ENCODE data around the gene CYP1A1.
"Not testable (repeated sequence)": the region's sequence is repeated elsewhere in the genome, so short reads cannot be mapped to it uniquely, and the experiment has no call there.

CYP1A1 gene

GRCh38 chr15:74762791-74763150, 37.4 kb upstream of the CYP1A1 start:
- H3K4me3 ChIP-seq (ENCODE audit: low read length) = no peak overlapping the region
- no peaks in the 10 kb centered on the region for H3K36me3 ChIP-seq (ENCODE audit: insufficient read depth, low read length)
- no peaks in the 10 kb centered on the region; the same call in 1 of the 2 replicates for H3K27me3 ChIP-seq (ENCODE audit: insufficient read depth, low read length)
- H3K4me1 ChIP-seq (ENCODE audit: insufficient read depth, low read length) = no peaks in the 10 kb centered on the region
- 71% methylated on average over 6 of the region's 6 CpGs for WGBS
- H3K9ac ChIP-seq (ENCODE audit: low read depth, low read length) = no peak overlapping the region
- H3K9me3 ChIP-seq (ENCODE audit: insufficient read depth, low read depth, low read length) = no peaks in the 10 kb centered on the region
- H3K27ac ChIP-seq (ENCODE audit: low read depth, low read length) = peak overlapping the region; percentile 54; the same call in 1 of the 2 replicates

DNA sequence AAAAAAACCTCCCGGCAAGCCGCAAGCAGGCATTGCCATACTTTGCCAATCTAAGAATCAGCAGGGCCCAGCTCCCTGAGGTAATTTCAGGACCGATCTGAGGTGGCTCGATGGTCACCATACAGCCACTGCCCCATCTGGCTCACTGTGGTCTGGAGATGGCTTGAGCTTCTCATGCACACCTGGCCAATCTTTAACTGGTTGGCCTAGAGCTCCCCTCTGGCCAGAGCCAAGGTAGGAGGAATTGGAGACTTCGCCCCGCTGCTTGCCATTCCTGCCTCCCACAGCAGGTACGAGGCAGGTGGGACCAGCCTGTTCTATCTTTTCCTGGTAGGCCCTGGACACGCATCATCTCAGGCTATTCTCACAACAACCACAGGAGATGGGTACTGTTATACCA, 33.4 kb upstream of the CYP1A1 start:
- H3K4me3 ChIP-seq (ENCODE audit: low read length) = no peak overlapping the region
- H3K27me3 ChIP-seq (ENCODE audit: insufficient read depth, low read length) = no peaks in the 10 kb centered on the region; the same call in 1 of the 2 replicates
- H3K4me1 ChIP-seq (ENCODE audit: insufficient read depth, low read length) = no peaks in the 10 kb centered on the region
- no peak overlapping the region for H3K9ac ChIP-seq (ENCODE audit: low read depth, low read length)
- WGBS = 94% methylated on average over 8 of the region's 8 CpGs
- H3K27ac ChIP-seq (ENCODE audit: low read depth, low read length) = no peak overlapping the region
- H3K36me3 ChIP-seq (ENCODE audit: insufficient read depth, low read length) = no peaks in the 10 kb centered on the region
- H3K9me3 ChIP-seq (ENCODE audit: insufficient read depth, low read depth, low read length) = no peaks in the 10 kb centered on the region

DNA sequence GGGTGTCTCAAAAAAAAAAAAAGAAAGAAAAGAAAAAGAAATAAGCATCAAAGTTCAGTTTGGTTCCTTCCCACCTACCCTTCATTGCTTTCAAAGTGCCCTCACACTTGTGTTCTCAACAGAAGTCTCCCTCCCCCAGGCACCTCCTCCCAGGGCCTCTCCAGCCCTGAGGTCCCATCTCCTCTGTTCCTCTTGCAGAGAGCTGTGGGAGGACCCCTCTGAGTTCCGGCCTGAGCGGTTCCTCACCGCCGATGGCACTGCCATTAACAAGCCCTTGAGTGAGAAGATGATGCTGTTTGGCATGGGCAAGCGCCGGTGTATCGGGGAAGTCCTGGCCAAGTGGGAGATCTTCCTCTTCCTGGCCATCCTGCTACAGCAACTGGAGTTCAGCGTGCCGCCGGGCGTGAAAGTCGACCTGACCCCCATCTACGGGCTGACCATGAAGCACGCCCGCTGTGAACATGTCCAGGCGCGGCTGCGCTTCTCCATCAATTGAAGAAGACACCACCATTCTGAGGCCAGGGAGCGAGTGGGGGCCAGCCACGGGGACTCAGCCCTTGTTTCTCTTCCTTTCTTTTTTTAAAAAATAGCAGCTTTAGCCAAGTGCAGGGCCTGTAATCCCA, 29.4 kb upstream of the CYP1A1 start:
- H3K27me3 ChIP-seq (ENCODE audit: insufficient read depth, low read length) = peaks cover 29% of the 10 kb centered on the region; the same call in 1 of the 2 replicates

DNA sequence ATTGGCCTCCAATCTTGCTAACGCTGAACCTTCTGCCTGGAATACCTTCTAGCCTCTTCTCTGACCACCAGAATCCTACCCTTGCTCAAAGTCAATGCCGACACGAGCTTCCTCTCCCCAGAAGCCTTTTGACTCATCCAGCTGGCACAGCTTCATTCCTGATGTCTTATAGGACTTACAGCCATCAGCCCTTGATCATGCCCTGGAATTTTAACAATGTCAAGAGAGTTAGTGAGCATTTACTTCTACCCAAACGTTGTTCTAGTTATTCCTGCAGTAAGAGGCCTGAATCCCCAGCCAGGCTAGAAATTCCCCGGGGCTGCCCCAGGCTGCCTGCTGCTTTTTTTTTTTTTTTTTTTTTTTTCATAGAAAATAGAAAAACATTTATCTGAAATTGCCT, 27.2 kb upstream of the CYP1A1 start:
- WGBS = 76% methylated on average over 4 of the region's 5 CpGs
- no peak overlapping the region for H3K27ac ChIP-seq (ENCODE audit: low read depth, low read length)

More for the DNA sequence above, 29.4 kb upstream of the CYP1A1 start:
- Histone ChIP-seq H3K36me3 (ENCODE audit: insufficient read depth, low read length) (no peaks in the 10 kb centered on the region), H3K27ac (ENCODE audit: low read depth, low read length) (no peak overlapping the region), H3K9ac (ENCODE audit: low read depth, low read length) (no peak overlapping the region), H3K4me1 (ENCODE audit: insufficient read depth, low read length) (no peaks in the 10 kb centered on the region), H3K9me3 (ENCODE audit: insufficient read depth, low read depth, low read length) (no peaks in the 10 kb centered on the region), H3K4me3 (ENCODE audit: low read length) (no peak overlapping the region)
- 93% methylated on average over 20 of the region's 20 CpGs for WGBS

DNA sequence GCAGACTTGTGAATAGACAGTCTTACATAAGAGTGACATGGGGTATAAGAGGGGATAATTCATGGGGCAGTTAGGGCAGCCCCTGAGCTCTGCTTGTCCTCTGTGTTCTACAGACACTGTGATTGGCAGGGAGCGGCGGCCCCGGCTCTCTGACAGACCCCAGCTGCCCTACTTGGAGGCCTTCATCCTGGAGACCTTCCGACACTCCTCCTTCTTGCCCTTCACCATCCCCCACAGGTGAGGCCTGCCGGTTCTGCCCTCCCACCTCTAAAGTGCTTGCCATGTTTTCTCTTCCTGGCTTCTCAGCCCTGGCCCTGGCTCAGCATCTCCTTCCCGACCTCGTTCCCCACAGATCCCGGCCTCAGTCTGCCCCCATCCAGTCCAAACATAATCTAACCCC, 26.7 kb upstream of the CYP1A1 start:
- Histone ChIP-seq H3K36me3 (ENCODE audit: insufficient read depth, low read length) (no peaks in the 10 kb centered on the region), H3K4me3 (ENCODE audit: low read length) (no peak overlapping the region), H3K27ac (ENCODE audit: low read depth, low read length) (no peak overlapping the region), H3K9me3 (ENCODE audit: insufficient read depth, low read depth, low read length) (no peaks in the 10 kb centered on the region), H3K4me1 (ENCODE audit: insufficient read depth, low read length) (no peaks in the 10 kb centered on the region), H3K27me3 (ENCODE audit: insufficient read depth, low read length) (peaks cover 43% of the 10 kb centered on the region; the same call in 1 of the 2 replicates), H3K9ac (ENCODE audit: low read depth, low read length) (no peak overlapping the region)
- WGBS = 82% methylated on average over 8 of the region's 8 CpGs

More for the DNA sequence above, 27.2 kb upstream of the CYP1A1 start:
- Histone ChIP-seq H3K9ac (ENCODE audit: low read depth, low read length) (no peak overlapping the region), H3K36me3 (ENCODE audit: insufficient read depth, low read length) (no peaks in the 10 kb centered on the region), H3K27me3 (ENCODE audit: insufficient read depth, low read length) (peaks cover 43% of the 10 kb centered on the region; the same call in 1 of the 2 replicates), H3K4me3 (ENCODE audit: low read length) (no peak overlapping the region), H3K9me3 (ENCODE audit: insufficient read depth, low read depth, low read length) (no peaks in the 10 kb centered on the region), H3K4me1 (ENCODE audit: insufficient read depth, low read length) (no peaks in the 10 kb centered on the region)

DNA sequence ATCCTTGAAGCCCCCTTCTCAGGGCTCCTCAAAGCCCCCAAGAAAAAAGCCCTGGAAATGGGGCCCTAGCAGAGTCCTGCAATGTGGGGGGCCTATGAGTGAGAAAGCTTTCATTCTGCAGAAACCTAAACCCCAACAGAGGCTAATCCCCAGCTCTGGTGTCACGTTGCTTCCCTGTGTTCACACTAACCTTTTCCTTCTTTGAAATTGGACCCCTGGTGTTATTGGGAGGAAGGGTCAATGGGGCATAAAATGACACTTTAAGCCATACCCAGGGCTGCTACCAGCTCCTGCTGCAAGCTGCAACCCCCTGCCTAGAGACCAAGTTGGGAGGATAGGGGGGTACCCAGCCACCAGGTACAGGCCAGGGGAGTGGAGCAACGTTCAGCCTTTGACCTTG, 25.4 kb upstream of the CYP1A1 start:
- Histone ChIP-seq H3K9me3 (ENCODE audit: insufficient read depth, low read depth, low read length) (no peaks in the 10 kb centered on the region), H3K27ac (ENCODE audit: low read depth, low read length) (no peak overlapping the region), H3K36me3 (ENCODE audit: insufficient read depth, low read length) (no peaks in the 10 kb centered on the region), H3K27me3 (ENCODE audit: insufficient read depth, low read length) (peaks cover 48% of the 10 kb centered on the region; the same call in 1 of the 2 replicates), H3K9ac (ENCODE audit: low read depth, low read length) (no peak overlapping the region), H3K4me1 (ENCODE audit: insufficient read depth, low read length) (no peaks in the 10 kb centered on the region), H3K4me3 (ENCODE audit: low read length) (no peak overlapping the region)
- WGBS = 47% methylated on average over 1 of the region's 2 CpGs

GRCh38 chr15:74749832-74750231, 24.5 kb upstream of the CYP1A1 start:
- no peak overlapping the region for H3K27ac ChIP-seq (ENCODE audit: low read depth, low read length)
- 95% methylated on average over 20 of the region's 20 CpGs for WGBS
- peaks cover 52% of the 10 kb centered on the region; the same call in 1 of the 2 replicates for H3K27me3 ChIP-seq (ENCODE audit: insufficient read depth, low read length)
- H3K9ac ChIP-seq (ENCODE audit: low read depth, low read length) = no peak overlapping the region
- H3K9me3 ChIP-seq (ENCODE audit: insufficient read depth, low read depth, low read length) = no peaks in the 10 kb centered on the region
- H3K4me3 ChIP-seq (ENCODE audit: low read length) = no peak overlapping the region
- no peaks in the 10 kb centered on the region for H3K36me3 ChIP-seq (ENCODE audit: insufficient read depth, low read length)
- no peaks in the 10 kb centered on the region for H3K4me1 ChIP-seq (ENCODE audit: insufficient read depth, low read length)

GRCh38 chr15:74748322-74748946, 23.1 kb upstream of the CYP1A1 start, which contains the start of gene CYP1A2:
CYP1A2 (plus strand) TSS chr15:74748845; CDS start chr15:74749739, 894 bp downstream.
- Histone ChIP-seq H3K4me1 (ENCODE audit: insufficient read depth, low read length) (no peaks in the 10 kb centered on the region), H3K36me3 (ENCODE audit: insufficient read depth, low read length) (no peaks in the 10 kb centered on the region), H3K9ac (ENCODE audit: low read depth, low read length) (no peak within 1 kb of the TSS), H3K27me3 (ENCODE audit: insufficient read depth, low read length) (peaks cover 52% of the 10 kb centered on the region; the same call in 1 of the 2 replicates), H3K27ac (ENCODE audit: low read depth, low read length) (no peak within 1 kb of the TSS), H3K4me3 (ENCODE audit: low read length) (no peak within 1 kb of the TSS), H3K9me3 (ENCODE audit: insufficient read depth, low read depth, low read length) (no peaks in the 10 kb centered on the region)
- WGBS = 89% methylated on average over 3 of the region's 3 CpGs

- Histone ChIP-seq H3K4me3 (ENCODE audit: low read length) (no peak overlapping the region), H3K27ac (ENCODE audit: low read depth, low read length) (no peak overlapping the region), H3K9ac (ENCODE audit: low read depth, low read length) (no peak overlapping the region), H3K9me3 (ENCODE audit: insufficient read depth, low read depth, low read length) (no peaks in the 10 kb centered on the region), H3K27me3 (ENCODE audit: insufficient read depth, low read length) (peaks cover 37% of the 10 kb centered on the region; the same call in 1 of the 2 replicates), H3K4me1 (ENCODE audit: insufficient read depth, low read length) (no peaks in the 10 kb centered on the region), H3K36me3 (ENCODE audit: insufficient read depth, low read length) (no peaks in the 10 kb centered on the region)
- WGBS = 84% methylated on average over 4 of the region's 4 CpGs
Measured at GRCh38 chr15:74746389-74746788, 21.1 kb upstream of the CYP1A1 start.

DNA sequence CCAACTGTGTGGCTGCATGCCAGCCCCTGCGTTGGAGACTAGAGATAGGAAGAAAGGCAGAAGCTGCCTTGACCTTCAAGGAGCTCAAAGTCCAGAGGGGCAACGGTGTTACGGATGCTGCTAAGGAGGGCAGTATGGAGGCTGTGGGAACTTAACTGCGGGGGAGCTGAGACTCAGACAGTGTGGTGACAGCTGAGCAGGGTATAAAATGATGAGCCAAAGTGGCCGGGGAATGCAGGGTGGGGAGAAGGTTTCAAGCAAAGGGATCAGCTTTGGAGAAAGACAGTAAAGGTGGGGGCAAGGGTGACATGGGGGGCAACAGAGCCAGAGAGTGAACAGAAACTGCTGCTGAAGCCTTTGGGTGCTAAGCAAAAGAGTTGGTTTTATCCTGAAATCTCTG, 17.1 kb upstream of the CYP1A1 start:
- no peak overlapping the region for H3K9ac ChIP-seq (ENCODE audit: low read depth, low read length)
- H3K27me3 ChIP-seq (ENCODE audit: insufficient read depth, low read length) = peaks cover 9% of the 10 kb centered on the region; the same call in 1 of the 2 replicates
- H3K4me1 ChIP-seq (ENCODE audit: insufficient read depth, low read length) = no peaks in the 10 kb centered on the region
- no peaks in the 10 kb centered on the region for H3K36me3 ChIP-seq (ENCODE audit: insufficient read depth, low read length)
- no peaks in the 10 kb centered on the region for H3K9me3 ChIP-seq (ENCODE audit: insufficient read depth, low read depth, low read length)
- no peak overlapping the region for H3K4me3 ChIP-seq (ENCODE audit: low read length)
- 87% methylated on average over 5 of the region's 5 CpGs for WGBS
- H3K27ac ChIP-seq (ENCODE audit: low read depth, low read length) = no peak overlapping the region

- H3K9me3 ChIP-seq (ENCODE audit: insufficient read depth, low read depth, low read length); H3K4me1 ChIP-seq (ENCODE audit: insufficient read depth, low read length); H3K9ac ChIP-seq (ENCODE audit: low read depth, low read length); H3K27me3 ChIP-seq (ENCODE audit: insufficient read depth, low read length); H3K36me3 ChIP-seq (ENCODE audit: insufficient read depth, low read length); H3K4me3 ChIP-seq (ENCODE audit: low read length); H3K27ac ChIP-seq (ENCODE audit: low read depth, low read length): not testable (repeated sequence)
- WGBS = 75% methylated on average over 5 of the region's 5 CpGs
Measured at GRCh38 chr15:74738239-74738638, 12.9 kb upstream of the CYP1A1 start.

Data from HUES64 (cell line).